PC-3 (cell line): ENCODE data around the gene TNFRSF4. TPM values are rescaled to one million over a fixed set of nuclear protein-coding genes. Genes with fewer than 3 reads are reported as not detected.

Source experiments
- ATAC-seq: fragments of 200-7000 bp; cut with Tn5 transposase; 2 replicates; pipeline ENCODE4 v1.9.1; 2020; ENCODE audit warnings: mild to moderate bottlenecking, moderate library complexity
- BruUV-seq: library from RNA; stranded (reverse); fragments of 400-500 nt; replicated peaks from 2 replicates; lab custom pipeline; 2021; lab: Mats Ljungman, UMichigan
- CTCF ChIA-PET: fragments of 300-600 bp; sonication (Branson Sonifier 250); formaldehyde crosslinking; loops from one replicate; lab custom pipeline; 2022; ENCODE audit warnings: antibody characterized with exemption; lab: Charles Lee
- POLR2A ChIA-PET: fragments of 300-600 bp; sonication (Branson Sonifier 250); formaldehyde crosslinking; loops from one replicate; lab custom pipeline; 2022; ENCODE audit warnings: antibody characterized with exemption; ENCODE audit not compliant: unreplicated experiment; lab: Charles Lee
- DNase-seq: peaks from one replicate; pipeline ENCODE4 v3.0.0-alpha.2; 2015
- H2AFZ ChIP-seq: fragments of 300-600 bp; sonication (generic); 2 replicates; pipeline ENCODE4 v1.6.0; 2016; ENCODE audit warnings: antibody characterized with exemption, low read length
- H3F3A ChIP-seq: fragments of 300-600 bp; sonication (generic); one replicate; pipeline ENCODE4 v1.6.0; 2017; ENCODE audit warnings: antibody characterized with exemption, low read length, control low read depth, mild to moderate bottlenecking; ENCODE audit not compliant: unreplicated experiment
- H3K27ac ChIP-seq: fragments of 300-600 bp; sonication (generic); 2 replicates; pipeline ENCODE4 v1.5.1; 2016; ENCODE audit warnings: mild to moderate bottlenecking, low read length
- H3K27me3 ChIP-seq: fragments of 300-600 bp; sonication (generic); 2 replicates; pipeline ENCODE4 v1.6.1; 2016; ENCODE audit warnings: low read length, mixed read lengths
- H3K36me3 ChIP-seq: fragments of 300-600 bp; sonication (generic); 2 replicates; pipeline ENCODE4 v1.6.1; 2016; ENCODE audit warnings: low read depth, mixed run types, low read length, mixed read lengths
- H3K4me1 ChIP-seq: fragments of 300-600 bp; sonication (generic); 2 replicates; pipeline ENCODE4 v1.5.1; 2016; ENCODE audit warnings: low read length; ENCODE audit not compliant: insufficient read depth
- H3K4me2 ChIP-seq: fragments of 300-600 bp; sonication (generic); 2 replicates; pipeline ENCODE4 v1.6.0; 2016; ENCODE audit warnings: low read length
- H3K4me3 ChIP-seq: fragments of 300-600 bp; sonication (generic); 2 replicates; pipeline ENCODE4 v1.5.1; 2016; ENCODE audit warnings: mild to moderate bottlenecking, low read length, mixed read lengths
- H3K79me2 ChIP-seq: fragments of 300-600 bp; sonication (generic); 2 replicates; pipeline ENCODE4 v1.6.1; 2017; ENCODE audit warnings: low read length, mixed read lengths
- H3K9ac ChIP-seq: fragments of 300-600 bp; sonication (generic); 2 replicates; pipeline ENCODE4 v1.6.0; 2016; ENCODE audit warnings: mild to moderate bottlenecking, low read length
- H3K9me2 ChIP-seq: fragments of 300-600 bp; sonication (generic); replicated peaks from 2 replicates; pipeline ENCODE4 v1.6.1; 2016; ENCODE audit warnings: mixed run types, low read length, mixed read lengths
- H3K9me3 ChIP-seq: fragments of 300-600 bp; sonication (generic); 2 replicates; pipeline ENCODE4 v1.6.1; 2016; ENCODE audit warnings: low read length, mixed read lengths
- H4K20me1 ChIP-seq: fragments of 300-600 bp; sonication (generic); 2 replicates; pipeline ENCODE4 v1.6.1; 2016; ENCODE audit warnings: low read length, mixed read lengths
- EZH2 ChIP-seq: fragments of 300-600 bp; sonication (generic); IDR thresholded peaks from one replicate; pipeline ENCODE4 v1.6.1; 2017; ENCODE audit warnings: antibody characterized with exemption, mild to moderate bottlenecking, low read length; ENCODE audit not compliant: unreplicated experiment
- EZH2phosphoT487 ChIP-seq: fragments of 300-600 bp; sonication (generic); IDR thresholded peaks from 2 replicates; pipeline ENCODE4 v1.6.1; 2018; ENCODE audit warnings: mild to moderate bottlenecking, antibody characterized with exemption, low read length, borderline replicate concordance
- intact Hi-C: fragments of 100-400 bp; cut with micrococcal nuclease; formaldehyde crosslinking; loops from 2 replicates; pipeline ENCODE4 v1.9.0; 2023
- total RNA-seq: library from RNA; depleted of rRNA; stranded (reverse); fragments of >200 nt; gene quantifications from 2 replicates; pipeline ENCODE4 v1.2.3, GENCODE V29; 2014
- TF ChIP-seq, protein P1 (sequence below): fragments of 300-600 bp; sonication (generic); conservative IDR thresholded peaks from 2 replicates; pipeline ENCODE4 v1.5.1; 2017; ENCODE audit warnings: antibody characterized with exemption, low read depth, mild to moderate bottlenecking, low read length

The TNFRSF4 gene
- total RNA-seq, 1 experiment from 2014 or later, result 0.11 TPM

DNA sequence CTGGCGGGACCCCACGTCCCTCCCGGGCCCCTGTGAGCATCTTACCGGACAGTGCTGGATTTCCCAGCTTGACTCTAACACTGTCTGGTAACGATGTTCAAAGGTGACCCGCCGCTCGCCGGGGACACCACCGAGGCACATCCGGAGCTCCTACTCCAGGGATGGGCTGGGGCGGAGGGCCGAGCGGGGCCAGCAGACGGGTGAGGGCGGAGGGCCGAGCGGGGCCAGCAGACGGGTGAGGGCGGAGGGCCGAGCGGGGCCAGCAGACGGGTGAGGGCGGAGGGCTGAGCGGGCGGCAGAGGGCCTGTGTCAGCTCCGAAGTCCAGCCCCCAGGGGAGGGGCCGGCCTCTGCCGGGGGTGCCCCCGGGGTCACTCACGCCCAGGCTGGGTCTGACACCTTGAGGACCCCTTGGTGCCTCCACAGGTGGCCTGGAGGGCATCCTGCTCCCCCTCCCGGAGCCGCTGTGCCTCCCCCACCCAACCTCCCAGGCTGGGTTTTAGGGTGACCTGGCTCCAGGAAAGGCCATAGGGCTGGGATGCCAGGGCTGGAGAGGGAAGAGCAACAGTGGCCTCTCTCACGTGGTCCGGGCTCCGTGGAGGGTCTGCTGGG is 46.0 kb downstream of the TNFRSF4 start:
- no peaks in the 10 kb centered on the region for H3K27me3 ChIP-seq
- no peak overlapping the region for H3K27ac ChIP-seq
- no TSS peak for BruUV-seq
- ChIA-PET POLR2A (no interaction called here), CTCF (no interaction called here)
- no peaks in the 10 kb centered on the region; the same call in 1 of the 2 replicates for H3K36me3 ChIP-seq
- H3K4me2 ChIP-seq, result no peak overlapping the region
- no peaks in the 10 kb centered on the region for H3K9me2 ChIP-seq
- H2AFZ ChIP-seq, result no peak overlapping the region
- peaks cover 13% of the 10 kb centered on the region for H3K4me1 ChIP-seq
- H3K9me3 ChIP-seq, result no peaks in the 10 kb centered on the region
- peaks cover 71% of the 10 kb centered on the region for H3K79me2 ChIP-seq
- no peaks in the 10 kb centered on the region for H3F3A ChIP-seq
- H4K20me1 ChIP-seq, result peaks cover 48% of the 10 kb centered on the region
- no peak for ATAC-seq
- DNase-seq, result no peak
- TF ChIP-seq, protein P1, sequence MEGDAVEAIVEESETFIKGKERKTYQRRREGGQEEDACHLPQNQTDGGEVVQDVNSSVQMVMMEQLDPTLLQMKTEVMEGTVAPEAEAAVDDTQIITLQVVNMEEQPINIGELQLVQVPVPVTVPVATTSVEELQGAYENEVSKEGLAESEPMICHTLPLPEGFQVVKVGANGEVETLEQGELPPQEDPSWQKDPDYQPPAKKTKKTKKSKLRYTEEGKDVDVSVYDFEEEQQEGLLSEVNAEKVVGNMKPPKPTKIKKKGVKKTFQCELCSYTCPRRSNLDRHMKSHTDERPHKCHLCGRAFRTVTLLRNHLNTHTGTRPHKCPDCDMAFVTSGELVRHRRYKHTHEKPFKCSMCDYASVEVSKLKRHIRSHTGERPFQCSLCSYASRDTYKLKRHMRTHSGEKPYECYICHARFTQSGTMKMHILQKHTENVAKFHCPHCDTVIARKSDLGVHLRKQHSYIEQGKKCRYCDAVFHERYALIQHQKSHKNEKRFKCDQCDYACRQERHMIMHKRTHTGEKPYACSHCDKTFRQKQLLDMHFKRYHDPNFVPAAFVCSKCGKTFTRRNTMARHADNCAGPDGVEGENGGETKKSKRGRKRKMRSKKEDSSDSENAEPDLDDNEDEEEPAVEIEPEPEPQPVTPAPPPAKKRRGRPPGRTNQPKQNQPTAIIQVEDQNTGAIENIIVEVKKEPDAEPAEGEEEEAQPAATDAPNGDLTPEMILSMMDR, result no peak
- intact Hi-C loops, result no loop called here
- no peak overlapping the region for H3K4me3 ChIP-seq
- H3K9ac ChIP-seq, result no peak overlapping the region

GRCh38 chr1:1167398-1167821 is 46.5 kb downstream of the TNFRSF4 start:
- intact Hi-C loops, result no loop called here
- no peak overlapping the region for H3K4me2 ChIP-seq
- ATAC-seq (no peak), DNase-seq (no peak)
- TF ChIP-seq, protein P1, result no peak
- TF ChIP-seq EZH2, result no peak
- H3K9me2 ChIP-seq, result no peaks in the 10 kb centered on the region
- POLR2A ChIA-PET, result no interaction called here
- CTCF ChIA-PET, result no interaction called here
- no peaks in the 10 kb centered on the region for H3K27me3 ChIP-seq
- H4K20me1 ChIP-seq, result peaks cover 48% of the 10 kb centered on the region
- no TSS peak for BruUV-seq
- no peak overlapping the region for H3K4me3 ChIP-seq
- H3K4me1 ChIP-seq, result peaks cover 13% of the 10 kb centered on the region
- H3K27ac ChIP-seq, result no peak overlapping the region
- no peak overlapping the region for H2AFZ ChIP-seq
- no peaks in the 10 kb centered on the region for H3F3A ChIP-seq
- no peaks in the 10 kb centered on the region; the same call in 1 of the 2 replicates for H3K36me3 ChIP-seq
- H3K79me2 ChIP-seq, result peaks cover 73% of the 10 kb centered on the region
- no peaks in the 10 kb centered on the region for H3K9me3 ChIP-seq
- H3K9ac ChIP-seq, result no peak overlapping the region

GRCh38 chr1:1166642-1167397 is 47.1 kb downstream of the TNFRSF4 start:
- Histone ChIP-seq H3K79me2 (peaks cover 73% of the 10 kb centered on the region), H3K9me2 (no peaks in the 10 kb centered on the region), H3K4me3 (no peak overlapping the region), H3K27ac (no peak overlapping the region), H2AFZ (no peak overlapping the region), H3K36me3 (no peaks in the 10 kb centered on the region; the same call in 1 of the 2 replicates), H3K9me3 (no peaks in the 10 kb centered on the region), H3K9ac (no peak overlapping the region), H3K27me3 (no peaks in the 10 kb centered on the region), H3K4me1 (peaks cover 17% of the 10 kb centered on the region), H4K20me1 (peaks cover 45% of the 10 kb centered on the region), H3F3A (no peaks in the 10 kb centered on the region), H3K4me2 (no peak overlapping the region)
- ChIA-PET CTCF (no interaction called here), POLR2A (no interaction called here)
- ATAC-seq (no peak), DNase-seq (no peak)
- BruUV-seq, result no TSS peak
- TF ChIP-seq EZH2phosphoT487 (no peak), EZH2 (no peak)
- TF ChIP-seq, protein P1, result no peak
- intact Hi-C loops, result no loop called here
